Endothelial cell of hepatic sinusoid (primary cell): Measurements from ENCODE around the gene WWOX.

Experiments
- in situ Hi-C: cut with HindIII; loops from 2 replicates; pipeline ENCODE4 v1.10.0; 2017; ENCODE audit warnings: low sequenced_read_pairs

Gene WWOX

DNA sequence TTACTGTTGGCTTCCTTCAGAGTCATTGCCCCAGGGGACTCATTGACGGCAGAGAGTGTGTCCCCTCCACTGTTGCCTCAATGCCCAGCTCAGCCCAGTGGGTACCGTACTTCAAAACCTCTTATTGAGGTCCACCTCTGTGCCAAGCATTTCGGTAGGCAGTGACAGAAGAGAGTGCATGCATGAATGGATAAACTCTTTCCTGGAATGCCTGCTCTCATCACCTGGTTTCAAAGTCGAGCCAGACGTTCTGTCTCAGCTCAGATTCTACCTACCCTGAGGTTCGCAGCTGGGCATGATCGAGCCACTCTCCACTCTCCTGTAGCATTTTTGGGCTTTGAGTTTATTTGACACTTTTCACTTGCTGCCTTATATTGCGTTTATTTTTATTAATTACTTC is 854.1 kb downstream of the WWOX start:
- in situ Hi-C loops = no loop called here

DNA sequence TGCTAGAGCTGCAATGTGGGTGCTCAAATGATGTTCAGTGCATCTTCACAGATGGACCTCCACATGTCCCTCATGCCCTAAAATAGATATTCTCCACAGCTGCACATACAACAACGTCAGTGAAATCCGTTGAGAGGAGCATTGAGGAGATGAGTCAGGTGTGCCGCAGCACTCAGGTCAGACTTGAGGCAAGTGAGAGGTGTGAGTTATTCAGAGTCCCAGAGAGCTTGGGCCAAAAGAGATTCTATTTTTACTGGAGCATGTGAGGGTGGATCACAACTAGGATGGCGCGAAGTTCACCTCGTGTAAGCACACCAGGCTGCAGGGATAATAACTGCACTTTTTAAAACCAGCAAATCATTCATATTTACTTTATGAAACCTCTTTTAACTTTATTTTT is 855.8 kb downstream of the WWOX start:
- in situ Hi-C loops = no loop called here

DNA sequence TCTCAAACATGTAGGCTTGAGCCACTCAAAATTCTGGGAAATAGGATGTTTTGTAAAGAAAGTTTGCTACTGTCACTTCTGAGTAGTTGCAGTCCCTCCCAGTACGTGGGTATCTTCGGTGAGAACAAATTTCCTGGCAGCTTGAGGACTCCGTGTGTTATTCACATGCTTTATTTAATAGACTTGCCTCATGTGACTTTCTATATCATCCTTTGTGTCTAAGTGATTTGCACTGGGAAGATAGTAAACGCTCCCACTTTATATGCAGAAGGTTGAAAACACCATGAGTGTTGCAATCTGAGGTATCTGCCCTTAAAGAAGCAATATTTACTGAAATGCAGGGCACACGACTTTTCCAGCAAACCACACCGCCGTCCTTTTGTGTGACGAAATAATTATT is 857.4 kb downstream of the WWOX start:
- in situ Hi-C loops = no loop called here

GRCh38 chr16:78957317-78958100 is 858.1 kb downstream of the WWOX start:
- in situ Hi-C loops = no loop called here

GRCh38 chr16:78961464-78961863 is 862.0 kb downstream of the WWOX start:
- in situ Hi-C loops = no loop called here

DNA sequence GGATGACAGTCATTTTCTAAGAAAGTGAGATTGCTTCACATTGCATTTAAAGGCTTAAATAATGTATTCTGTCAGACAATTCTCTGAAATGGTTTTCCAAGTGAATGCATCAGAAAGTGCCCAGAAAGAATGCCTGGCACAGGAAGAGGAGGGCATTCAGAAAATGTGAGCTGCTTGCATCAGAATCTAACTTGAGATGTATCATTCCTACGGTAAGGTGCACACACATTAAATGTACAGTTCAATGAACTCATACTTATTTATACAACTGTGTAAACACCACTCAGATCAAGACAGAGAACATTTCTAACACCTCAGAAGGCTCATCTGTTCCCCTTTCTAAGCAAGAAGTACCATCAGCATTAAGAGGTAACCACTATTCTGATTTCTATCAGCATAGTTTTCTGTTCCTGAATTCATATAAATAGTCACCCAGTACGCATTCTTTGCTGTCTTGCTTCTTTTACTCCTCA is 863.0 kb downstream of the WWOX start:
- in situ Hi-C loops = no loop called here

GRCh38 chr16:78967948-78968347 is 868.5 kb downstream of the WWOX start:
- in situ Hi-C loops = no loop called here

DNA sequence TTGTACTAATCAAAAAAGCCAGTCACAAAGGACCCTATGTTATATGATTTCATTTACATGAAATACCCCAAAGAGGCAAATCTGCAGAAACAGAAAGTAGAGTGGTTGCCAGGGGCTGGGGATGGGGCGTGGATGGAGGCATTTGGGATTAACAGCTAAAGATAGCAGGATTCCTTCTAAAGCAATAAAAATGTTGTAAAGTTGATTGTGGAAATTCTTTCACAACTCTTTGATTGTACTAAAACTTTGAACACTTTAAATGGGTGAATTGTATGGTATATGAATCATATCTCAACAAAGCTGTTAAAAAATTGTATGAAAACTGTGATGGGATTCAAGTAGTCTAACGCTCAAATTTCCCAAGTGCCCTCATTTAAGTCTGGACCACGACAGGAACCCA is 870.3 kb downstream of the WWOX start:
- in situ Hi-C loops = no loop called here

- in situ Hi-C loops = no loop called here
Measured at GRCh38 chr16:78970650-78971049, 871.2 kb downstream of the WWOX start.

DNA sequence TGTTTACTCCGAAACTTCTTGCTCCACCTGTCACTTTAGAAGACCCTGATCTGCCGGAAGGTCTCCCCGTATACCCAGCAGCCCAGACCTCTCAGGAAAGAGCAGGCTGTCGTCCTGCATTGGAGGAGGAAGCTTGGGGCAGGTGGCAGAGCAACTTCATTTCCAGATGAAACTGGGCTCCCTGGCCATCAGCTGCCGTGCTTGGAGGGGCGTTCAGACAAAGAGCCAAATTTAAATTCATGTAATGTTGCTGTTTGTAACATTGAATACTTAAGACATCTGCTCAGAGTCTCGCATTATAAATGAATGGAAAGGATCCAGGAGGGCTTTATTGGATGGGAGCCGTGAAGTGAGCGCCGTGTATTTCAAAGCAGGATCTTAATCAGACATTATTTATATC is 872.6 kb downstream of the WWOX start:
- in situ Hi-C loops = no loop called here

DNA sequence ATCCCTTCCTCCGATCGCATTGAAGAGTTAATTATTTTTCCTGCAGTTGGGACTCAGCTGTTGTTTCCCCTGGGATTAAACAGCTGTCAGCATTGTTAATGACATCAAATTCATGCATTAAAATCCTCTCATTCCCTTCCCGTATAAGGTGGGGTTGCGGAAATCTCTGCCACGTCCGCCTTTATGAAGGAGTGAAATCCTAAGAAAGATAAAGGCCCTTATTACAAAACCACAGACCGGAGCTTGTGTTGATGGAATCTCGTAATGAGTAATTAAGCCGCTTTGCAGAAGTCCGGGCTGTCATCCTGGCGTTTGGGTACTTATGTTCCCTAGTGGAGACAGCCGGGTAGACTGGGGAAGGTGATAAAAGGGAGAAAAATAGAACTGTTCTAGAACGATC is 873.5 kb downstream of the WWOX start:
- in situ Hi-C loops = no loop called here

GRCh38 chr16:78976212-78976611 is 876.8 kb downstream of the WWOX start:
- in situ Hi-C loops = no loop called here

DNA sequence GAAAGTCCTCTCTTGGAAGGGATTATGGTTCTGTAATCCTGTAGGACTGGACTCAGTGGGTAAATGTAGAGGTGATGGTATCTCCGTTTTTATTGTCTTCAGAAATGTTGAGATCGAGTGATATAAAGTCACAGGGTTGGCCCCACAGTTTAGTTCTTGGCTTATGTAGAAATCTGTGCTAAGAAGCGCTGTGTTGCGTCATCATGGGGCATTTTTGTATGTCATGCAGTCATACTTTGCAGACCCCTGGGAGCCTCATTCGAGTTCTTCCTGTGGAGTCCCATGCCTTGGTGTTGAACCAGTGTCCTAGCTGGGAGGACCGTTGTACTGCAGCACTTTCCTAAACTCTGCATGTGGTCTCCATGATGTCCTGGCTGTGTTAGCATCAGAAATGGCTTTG is 881.4 kb downstream of the WWOX start:
- in situ Hi-C loops = no loop called here

- in situ Hi-C loops = no loop called here
Measured at GRCh38 chr16:78982096-78982744, 882.8 kb downstream of the WWOX start.

DNA sequence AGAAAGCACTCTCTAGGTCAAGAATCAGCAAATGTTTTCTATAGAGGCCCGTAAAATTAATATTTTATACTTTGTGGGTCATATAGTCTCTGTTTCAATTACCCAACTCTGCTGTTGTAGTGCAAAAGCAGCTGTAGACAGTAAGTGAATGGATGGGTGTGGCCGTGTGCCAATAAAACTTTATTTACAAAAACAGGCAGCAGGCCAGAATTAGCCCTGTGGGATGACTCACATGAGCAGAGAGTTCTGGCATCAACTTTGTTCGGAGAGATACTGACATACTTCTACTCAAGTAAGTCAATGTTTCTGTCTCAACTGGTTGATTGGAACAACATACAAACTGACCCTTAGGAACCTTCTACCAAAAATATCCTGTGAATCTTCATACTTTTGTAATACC is 884.9 kb downstream of the WWOX start:
- in situ Hi-C loops = no loop called here

DNA sequence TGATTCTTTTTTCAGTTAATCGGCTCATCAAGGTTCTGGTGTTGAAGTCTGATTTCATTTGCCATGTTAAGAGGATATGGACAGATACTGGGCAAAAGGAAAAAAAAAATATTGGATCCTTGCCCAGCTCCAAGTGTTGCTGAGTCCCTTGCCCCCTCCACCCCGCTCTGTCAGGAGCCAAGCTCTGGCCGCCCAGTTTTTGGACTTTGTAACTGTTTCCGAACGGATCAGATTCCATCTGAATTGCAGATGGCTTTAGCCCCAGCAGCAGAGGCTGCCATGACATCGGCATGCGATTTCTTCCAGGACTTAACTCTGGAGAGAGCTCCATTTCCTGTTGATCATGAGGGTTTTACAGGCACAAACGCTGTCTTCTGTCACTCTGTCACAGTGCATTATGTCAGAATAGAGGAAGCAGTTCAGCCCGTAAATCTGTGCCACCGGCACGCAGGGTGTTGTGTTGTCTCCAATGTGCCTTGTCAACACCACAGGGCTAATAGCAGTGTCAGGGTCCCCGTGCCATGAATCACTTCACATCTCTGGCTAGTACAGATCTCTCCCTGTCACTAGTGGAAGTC is 885.5 kb downstream of the WWOX start:
- in situ Hi-C loops = loop anchor here (5.0 kb wide), 1 partner anchor 77 kb away; no protein-coding TSS in a partner anchor

GRCh38 chr16:78985716-78986605 is 886.5 kb downstream of the WWOX start:
- in situ Hi-C loops = loop anchor here (5.0 kb wide), 1 partner anchor 76 kb away; no protein-coding TSS in a partner anchor

GRCh38 chr16:78987666-78988065 is 888.2 kb downstream of the WWOX start:
- in situ Hi-C loops = loop anchor here (5.0 kb wide), 1 partner anchor 75 kb away; no protein-coding TSS in a partner anchor

- in situ Hi-C loops = loop anchor here (5.0 kb wide), 1 partner anchor 74 kb away; no protein-coding TSS in a partner anchor
Measured at GRCh38 chr16:78988361-78988969, 889.0 kb downstream of the WWOX start.

DNA sequence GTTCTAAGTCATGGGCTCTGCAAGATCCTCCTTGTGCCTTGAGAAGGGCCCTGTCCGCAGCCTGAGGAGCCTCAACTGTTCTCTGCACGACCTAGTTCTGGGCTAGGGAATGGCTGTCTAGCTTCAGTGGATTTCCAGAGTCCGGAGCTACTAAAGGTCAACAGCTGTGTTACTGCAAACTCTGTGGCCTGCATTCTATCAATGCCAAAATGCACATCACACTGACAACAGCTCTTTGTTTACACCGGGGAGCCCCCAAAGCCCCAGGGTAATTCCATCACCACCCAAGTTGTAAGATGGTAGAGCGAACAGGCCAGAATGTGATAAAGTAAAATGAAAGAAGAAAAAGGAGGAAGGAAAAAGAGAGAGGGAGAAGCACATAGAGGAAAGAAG is 890.9 kb downstream of the WWOX start:
- in situ Hi-C loops = no loop called here
